HL-60/S4 (cell line): ENCODE measurements around the gene LILRB5.
"Not testable (repeated sequence)": the region's sequence is repeated elsewhere in the genome, so short reads cannot be mapped to it uniquely, and the experiment has no call there.

ENCODE experiments used
- in situ Hi-C: fragments of 300-500 bp; cut with MboI; formaldehyde crosslinking; loops from 2 replicates; pipeline ENCODE4 v1.14.3; 2022; ENCODE audit warnings: low sequenced_read_pairs

The LILRB5 gene

GRCh38 chr19:54216869-54217268 lies 40.2 kb downstream of the LILRB5 start:
- in situ Hi-C loops, result no loop called here

GRCh38 chr19:54214734-54215133 lies 42.3 kb downstream of the LILRB5 start:
- in situ Hi-C loops, result not testable (repeated sequence)

- in situ Hi-C loops, result not testable (repeated sequence)
These were observed 42.9 kb downstream of the LILRB5 start for GRCh38 chr19:54214217-54214616.

GRCh38 chr19:54211235-54211634 lies 45.8 kb downstream of the LILRB5 start:
- in situ Hi-C loops, result no loop called here

- in situ Hi-C loops, result no loop called here
These were observed 47.1 kb downstream of the LILRB5 start for GRCh38 chr19:54209811-54210494.

GRCh38 chr19:54209058-54209810 lies 47.8 kb downstream of the LILRB5 start:
- in situ Hi-C loops, result no loop called here

- in situ Hi-C loops, result no loop called here
These were observed 48.4 kb downstream of the LILRB5 start for GRCh38 chr19:54208784-54209057.

- in situ Hi-C loops, result no loop called here
These were observed 48.9 kb downstream of the LILRB5 start for GRCh38 chr19:54207983-54208783.

GRCh38 chr19:54207676-54207982 lies 49.4 kb downstream of the LILRB5 start:
- in situ Hi-C loops, result no loop called here

GRCh38 chr19:54207193-54207592 lies 49.9 kb downstream of the LILRB5 start:
- in situ Hi-C loops, result not testable (repeated sequence)

- in situ Hi-C loops, result no loop called here
These were observed 50.3 kb downstream of the LILRB5 start for GRCh38 chr19:54206831-54207177.

GRCh38 chr19:54206030-54206830 lies 50.8 kb downstream of the LILRB5 start:
- in situ Hi-C loops, result no loop called here

GRCh38 chr19:54204767-54205468 lies 52.2 kb downstream of the LILRB5 start:
- in situ Hi-C loops, result no loop called here

GRCh38 chr19:54203151-54203611 lies 53.9 kb downstream of the LILRB5 start:
- in situ Hi-C loops, result no loop called here

GRCh38 chr19:54201980-54202379 lies 55.1 kb downstream of the LILRB5 start:
- in situ Hi-C loops, result no loop called here

- in situ Hi-C loops, result no loop called here
These were observed 55.8 kb downstream of the LILRB5 start for GRCh38 chr19:54201172-54201701.
